ENCODE measurements around the gene AMOT.

DNA sequence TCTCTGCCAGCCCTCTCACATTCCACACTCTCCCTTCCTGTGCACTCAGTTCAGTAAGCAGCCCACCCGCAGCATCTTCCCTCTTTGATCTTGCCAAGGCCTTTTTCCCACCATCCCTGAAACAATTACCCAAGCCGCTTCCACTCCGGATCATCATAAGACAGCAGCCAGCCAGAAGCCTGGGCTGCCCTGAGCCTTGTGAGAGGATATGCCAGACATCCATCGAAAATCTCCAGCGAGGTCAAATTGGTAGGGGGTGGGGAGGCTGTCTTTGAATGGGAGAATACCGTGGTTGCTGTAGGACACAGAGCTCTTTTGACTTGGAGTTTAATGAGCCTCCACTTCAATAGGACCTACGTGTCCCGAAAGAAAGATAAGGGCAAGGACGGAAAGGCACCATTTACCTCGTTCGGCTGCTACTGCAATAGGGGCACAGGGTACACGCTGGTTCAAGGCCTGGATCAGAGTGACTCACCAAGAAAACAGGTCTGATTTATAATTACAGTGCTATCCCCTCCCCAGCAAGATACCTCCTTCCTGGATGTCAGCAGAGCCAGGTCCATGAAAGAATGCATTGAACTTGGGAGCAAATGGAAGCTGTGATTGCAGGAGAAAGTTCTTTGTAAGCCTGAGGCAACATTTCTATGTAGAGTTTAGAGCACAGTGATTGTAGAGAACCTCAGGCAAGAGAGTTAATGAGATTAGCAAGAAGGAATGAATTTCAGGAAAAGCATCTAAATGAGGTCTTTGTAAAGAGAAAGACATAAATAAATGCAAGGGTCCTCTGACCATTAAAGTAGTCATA is 39.5 kb downstream of the AMOT start:
- TF ChIP-seq, protein P1, sequence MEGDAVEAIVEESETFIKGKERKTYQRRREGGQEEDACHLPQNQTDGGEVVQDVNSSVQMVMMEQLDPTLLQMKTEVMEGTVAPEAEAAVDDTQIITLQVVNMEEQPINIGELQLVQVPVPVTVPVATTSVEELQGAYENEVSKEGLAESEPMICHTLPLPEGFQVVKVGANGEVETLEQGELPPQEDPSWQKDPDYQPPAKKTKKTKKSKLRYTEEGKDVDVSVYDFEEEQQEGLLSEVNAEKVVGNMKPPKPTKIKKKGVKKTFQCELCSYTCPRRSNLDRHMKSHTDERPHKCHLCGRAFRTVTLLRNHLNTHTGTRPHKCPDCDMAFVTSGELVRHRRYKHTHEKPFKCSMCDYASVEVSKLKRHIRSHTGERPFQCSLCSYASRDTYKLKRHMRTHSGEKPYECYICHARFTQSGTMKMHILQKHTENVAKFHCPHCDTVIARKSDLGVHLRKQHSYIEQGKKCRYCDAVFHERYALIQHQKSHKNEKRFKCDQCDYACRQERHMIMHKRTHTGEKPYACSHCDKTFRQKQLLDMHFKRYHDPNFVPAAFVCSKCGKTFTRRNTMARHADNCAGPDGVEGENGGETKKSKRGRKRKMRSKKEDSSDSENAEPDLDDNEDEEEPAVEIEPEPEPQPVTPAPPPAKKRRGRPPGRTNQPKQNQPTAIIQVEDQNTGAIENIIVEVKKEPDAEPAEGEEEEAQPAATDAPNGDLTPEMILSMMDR (IDR thresholded peaks at IDR 0.05; ENCODE audit: low read length) = no peak
- no peak for TF ChIP-seq EZH2phosphoT487 (IDR thresholded peaks at IDR 0.05; ENCODE audit: low read length)
- no peak for TF ChIP-seq EZH2 (optimal IDR thresholded peaks at IDR 0.05; ENCODE audit: low read depth, low read length)

Measured in MM.1S (cell line).